DOHH2 (cell line): ENCODE results near the gene PRSS56.

Source experiments
- H3F3A ChIP-seq: fragments of 200-600 bp; sonication (generic), shearing (Covaris generic); 2 replicates; pipeline ENCODE4 v1.6.0; 2016; ENCODE audit warnings: antibody characterized with exemption, mild to moderate bottlenecking; ENCODE audit not compliant: control insufficient read depth, insufficient read depth
- H3K27ac ChIP-seq: fragments of 200-600 bp; sonication (generic); 2 replicates; pipeline ENCODE4 v1.5.1; 2014; ENCODE audit warnings: low read depth, mild to moderate bottlenecking, low read length, moderate library complexity
- H3K27me3 ChIP-seq: fragments of 200-600 bp; sonication (generic); 2 replicates; pipeline ENCODE4 v1.6.1; 2014; ENCODE audit warnings: mild to moderate bottlenecking, low read length, mixed read lengths; ENCODE audit not compliant: control insufficient read depth
- H3K36me3 ChIP-seq: fragments of 200-600 bp; sonication (generic); 2 replicates; pipeline ENCODE4 v1.6.1; 2014; ENCODE audit warnings: mild to moderate bottlenecking, low read length, moderate library complexity, mixed read lengths; ENCODE audit not compliant: control insufficient read depth
- H3K4me1 ChIP-seq: fragments of 200-600 bp; sonication (generic); 2 replicates; pipeline ENCODE4 v1.6.1; 2014; ENCODE audit warnings: mild to moderate bottlenecking, low read length, mixed read lengths; ENCODE audit not compliant: control insufficient read depth
- H3K4me2 ChIP-seq: fragments of 200-600 bp; sonication (generic); 2 replicates; pipeline ENCODE4 v1.6.0; 2014; ENCODE audit warnings: mild to moderate bottlenecking, low read length, moderate library complexity
- H3K4me3 ChIP-seq: fragments of 200-600 bp; sonication (generic); 2 replicates; pipeline ENCODE4 v1.5.1; 2014; ENCODE audit warnings: mild to moderate bottlenecking, low read length, mixed read lengths
- H3K79me2 ChIP-seq: fragments of 200-600 bp; sonication (generic); 2 replicates; pipeline ENCODE4 v1.6.1; 2014; ENCODE audit warnings: mild to moderate bottlenecking, low read length, mixed read lengths; ENCODE audit not compliant: control insufficient read depth
- H3K9me2 ChIP-seq: fragments of 200-600 bp; sonication (generic); replicated peaks from 2 replicates; pipeline ENCODE4 v1.6.1; 2014; ENCODE audit warnings: mild to moderate bottlenecking, low read length, mixed read lengths; ENCODE audit not compliant: control insufficient read depth
- H3K9me3 ChIP-seq: fragments of 200-600 bp; sonication (generic); 2 replicates; pipeline ENCODE4 v1.6.1; 2014; ENCODE audit warnings: antibody characterized with exemption, low read length, mixed read lengths; ENCODE audit not compliant: control insufficient read depth, insufficient read depth
- H4K20me1 ChIP-seq: fragments of 200-600 bp; sonication (generic); 2 replicates; pipeline ENCODE4 v1.6.0; 2014; ENCODE audit warnings: low read depth, mild to moderate bottlenecking, antibody characterized with exemption, low read length, moderate library complexity; ENCODE audit not compliant: control insufficient read depth, insufficient read depth
- EZH2phosphoT487 ChIP-seq: fragments of 200-600 bp; sonication (generic); IDR thresholded peaks from 2 replicates; pipeline ENCODE4 v1.6.1; 2017; ENCODE audit warnings: borderline replicate concordance, mild to moderate bottlenecking, antibody characterized with exemption, low read length, moderate library complexity, mixed read lengths
- TF ChIP-seq, protein P1 (sequence below): fragments of 200-600 bp; sonication (generic); IDR thresholded peaks from one replicate; pipeline ENCODE4 v1.5.1; 2014; ENCODE audit warnings: antibody characterized with exemption, mild to moderate bottlenecking, low read depth, low read length; ENCODE audit not compliant: poor library complexity, severe bottlenecking

The PRSS56 gene

GRCh38 chr2:232491139-232491780 is 28.9 kb upstream of the PRSS56 start:
- TF ChIP-seq, protein P1, sequence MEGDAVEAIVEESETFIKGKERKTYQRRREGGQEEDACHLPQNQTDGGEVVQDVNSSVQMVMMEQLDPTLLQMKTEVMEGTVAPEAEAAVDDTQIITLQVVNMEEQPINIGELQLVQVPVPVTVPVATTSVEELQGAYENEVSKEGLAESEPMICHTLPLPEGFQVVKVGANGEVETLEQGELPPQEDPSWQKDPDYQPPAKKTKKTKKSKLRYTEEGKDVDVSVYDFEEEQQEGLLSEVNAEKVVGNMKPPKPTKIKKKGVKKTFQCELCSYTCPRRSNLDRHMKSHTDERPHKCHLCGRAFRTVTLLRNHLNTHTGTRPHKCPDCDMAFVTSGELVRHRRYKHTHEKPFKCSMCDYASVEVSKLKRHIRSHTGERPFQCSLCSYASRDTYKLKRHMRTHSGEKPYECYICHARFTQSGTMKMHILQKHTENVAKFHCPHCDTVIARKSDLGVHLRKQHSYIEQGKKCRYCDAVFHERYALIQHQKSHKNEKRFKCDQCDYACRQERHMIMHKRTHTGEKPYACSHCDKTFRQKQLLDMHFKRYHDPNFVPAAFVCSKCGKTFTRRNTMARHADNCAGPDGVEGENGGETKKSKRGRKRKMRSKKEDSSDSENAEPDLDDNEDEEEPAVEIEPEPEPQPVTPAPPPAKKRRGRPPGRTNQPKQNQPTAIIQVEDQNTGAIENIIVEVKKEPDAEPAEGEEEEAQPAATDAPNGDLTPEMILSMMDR = no peak
- no peak for TF ChIP-seq EZH2phosphoT487
- H3K27me3 ChIP-seq = no peaks in the 10 kb centered on the region
- no peaks in the 10 kb centered on the region for H4K20me1 ChIP-seq
- H3K79me2 ChIP-seq = no peaks in the 10 kb centered on the region
- no peak overlapping the region for H3K4me2 ChIP-seq
- no peaks in the 10 kb centered on the region for H3K36me3 ChIP-seq
- H3K4me3 ChIP-seq = no peak overlapping the region
- no peaks in the 10 kb centered on the region for H3F3A ChIP-seq
- no peak overlapping the region for H3K27ac ChIP-seq
- H3K9me3 ChIP-seq = no peaks in the 10 kb centered on the region
- peaks cover 6% of the 10 kb centered on the region for H3K4me1 ChIP-seq
- no peaks in the 10 kb centered on the region for H3K9me2 ChIP-seq

DNA sequence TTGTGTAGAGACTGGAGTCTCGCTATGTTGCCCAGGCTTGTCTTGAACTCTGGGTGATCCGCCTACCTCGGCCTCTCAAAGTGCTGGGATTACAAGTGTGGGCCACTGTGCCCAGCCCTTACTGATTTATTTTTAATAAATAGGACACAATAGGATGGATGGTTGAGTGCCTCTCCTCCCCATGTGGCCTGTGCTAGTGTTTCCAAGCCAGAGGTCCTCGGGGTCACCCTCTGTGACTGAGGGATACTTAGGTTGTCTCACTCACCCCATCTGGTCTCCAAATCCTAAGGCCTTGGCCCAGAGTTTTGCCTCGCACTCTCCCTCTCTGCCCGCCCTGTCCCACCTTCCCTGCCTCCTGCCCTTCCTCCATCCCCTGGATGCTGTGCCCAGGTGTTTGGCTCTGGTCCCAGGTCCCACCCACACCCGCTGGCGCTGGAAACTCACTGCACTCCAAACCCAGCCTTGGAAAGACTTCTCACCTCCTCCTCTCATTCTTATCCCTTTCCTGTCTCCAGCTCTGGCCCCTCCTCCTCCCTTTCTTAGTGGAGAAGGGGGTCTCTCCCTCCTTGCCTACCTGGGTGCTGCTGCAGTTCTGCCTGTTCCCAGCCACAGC is 27.8 kb upstream of the PRSS56 start:
- H3K4me3 ChIP-seq = no peak overlapping the region
- peaks cover 6% of the 10 kb centered on the region for H3K4me1 ChIP-seq
- TF ChIP-seq EZH2phosphoT487 = no peak
- TF ChIP-seq, protein P1 = no peak
- no peaks in the 10 kb centered on the region for H3F3A ChIP-seq
- no peaks in the 10 kb centered on the region for H3K79me2 ChIP-seq
- H3K27ac ChIP-seq = no peak overlapping the region
- no peaks in the 10 kb centered on the region for H3K9me3 ChIP-seq
- H3K36me3 ChIP-seq = no peaks in the 10 kb centered on the region
- H3K4me2 ChIP-seq = no peak overlapping the region
- no peaks in the 10 kb centered on the region for H3K9me2 ChIP-seq
- no peaks in the 10 kb centered on the region for H4K20me1 ChIP-seq
- no peaks in the 10 kb centered on the region for H3K27me3 ChIP-seq

DNA sequence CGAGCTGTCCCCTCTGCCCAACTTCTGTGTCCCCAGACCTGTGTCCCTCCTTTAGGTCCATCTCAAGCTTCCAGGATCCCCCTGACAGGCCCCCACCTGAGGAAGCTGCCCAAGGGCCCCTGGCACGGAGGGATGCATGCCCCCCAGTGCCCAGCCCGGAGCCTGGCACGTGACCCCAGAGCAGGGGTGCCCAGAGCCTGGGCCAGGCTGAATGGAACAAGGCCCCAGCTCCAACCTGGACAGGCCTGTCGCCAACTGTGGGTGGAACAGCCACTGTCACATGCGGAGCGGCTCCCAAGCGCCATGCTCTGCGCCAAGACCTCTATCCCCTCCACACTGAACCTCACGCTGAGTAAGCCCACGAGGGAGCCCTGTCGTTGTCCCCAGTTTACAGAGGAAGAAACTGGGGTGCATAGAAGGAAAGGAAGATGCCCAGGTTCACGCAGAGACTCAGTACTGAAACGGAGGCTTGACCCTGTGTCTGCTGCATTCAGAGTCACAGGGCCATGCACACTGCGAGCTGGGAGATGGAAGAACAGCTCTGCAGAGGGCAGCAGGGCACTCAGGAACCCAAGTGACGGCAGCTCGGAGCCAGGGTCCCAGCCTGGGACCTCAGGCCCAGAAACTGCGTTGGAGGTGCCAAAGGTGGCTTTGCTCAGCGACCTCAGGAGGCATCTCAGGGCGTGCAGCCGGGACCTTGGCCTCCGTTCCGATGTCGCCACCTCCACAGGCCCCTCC is 27.1 kb upstream of the PRSS56 start:
- Histone ChIP-seq H3K9me3 (no peaks in the 10 kb centered on the region), H4K20me1 (no peaks in the 10 kb centered on the region), H3K4me3 (no peak overlapping the region), H3K9me2 (no peaks in the 10 kb centered on the region), H3K4me1 (peaks cover 6% of the 10 kb centered on the region), H3K27me3 (no peaks in the 10 kb centered on the region), H3F3A (no peaks in the 10 kb centered on the region), H3K79me2 (no peaks in the 10 kb centered on the region), H3K4me2 (no peak overlapping the region), H3K36me3 (no peaks in the 10 kb centered on the region), H3K27ac (no peak overlapping the region)
- no peak for TF ChIP-seq EZH2phosphoT487
- TF ChIP-seq, protein P1 = no peak
